Mesendoderm (in vitro differentiated cells): ENCODE data around the gene ITGB4.

Source experiments
- DNase-seq: peaks from one replicate; pipeline ENCODE4 v3.0.0; 2013
- H2AK5ac ChIP-seq: 2 replicates; pipeline ENCODE4 v1.6.1; 2013; ENCODE audit warnings: low read length, inconsistent platforms
- H2BK120ac ChIP-seq: 2 replicates; pipeline ENCODE4 v1.6.1; 2013; ENCODE audit warnings: low read depth, mild to moderate bottlenecking, low read length, moderate library complexity, mixed read lengths
- H2BK15ac ChIP-seq: replicated peaks from 2 replicates; pipeline ENCODE4 v1.6.1; 2013; ENCODE audit warnings: low read depth, mild to moderate bottlenecking, moderate library complexity
- H2BK5ac ChIP-seq: 2 replicates; pipeline ENCODE4 v1.6.1; 2013; ENCODE audit warnings: low read length, inconsistent platforms
- H3K18ac ChIP-seq: 2 replicates; pipeline ENCODE4 v1.6.1; 2013; ENCODE audit warnings: mild to moderate bottlenecking, low read length, mixed read lengths
- H3K23ac ChIP-seq: one replicate; pipeline ENCODE4 v1.6.1; 2013; ENCODE audit warnings: low read length
- H3K27ac ChIP-seq: 2 replicates; pipeline ENCODE4 v1.5.1; 2013; ENCODE audit warnings: low read depth, mild to moderate bottlenecking, inconsistent platforms, low read length, moderate library complexity
- H3K27me3 ChIP-seq: 2 replicates; pipeline ENCODE4 v1.6.1; 2013; ENCODE audit warnings: low read length, control low read depth, mild to moderate bottlenecking, inconsistent platforms; ENCODE audit not compliant: insufficient read depth, poor library complexity
- H3K36me3 ChIP-seq: 2 replicates; pipeline ENCODE4 v1.6.1; 2013; ENCODE audit warnings: low read length, inconsistent platforms; ENCODE audit not compliant: control insufficient read depth, insufficient read depth
- H3K4ac ChIP-seq: one replicate; pipeline ENCODE4 v1.6.1; 2013; ENCODE audit warnings: low read depth, mild to moderate bottlenecking, low read length, moderate library complexity
- H3K4me1 ChIP-seq: 2 replicates; pipeline ENCODE4 v1.6.1; 2013; ENCODE audit warnings: low read depth, low read length, inconsistent platforms; ENCODE audit not compliant: control insufficient read depth
- H3K4me2 ChIP-seq: 2 replicates; pipeline ENCODE4 v1.6.1; 2013; ENCODE audit warnings: low read length
- H3K4me3 ChIP-seq: 2 replicates; pipeline ENCODE4 v1.5.1; 2013; ENCODE audit warnings: mild to moderate bottlenecking, low read length
- H3K56ac ChIP-seq: one replicate; pipeline ENCODE4 v1.6.1; 2013; ENCODE audit warnings: low read length
- H3K79me1 ChIP-seq: 2 replicates; pipeline ENCODE4 v1.6.1; 2013; ENCODE audit warnings: low read length, inconsistent platforms
- H3K79me2 ChIP-seq: 2 replicates; pipeline ENCODE4 v1.6.1; 2013; ENCODE audit warnings: mild to moderate bottlenecking, low read length; ENCODE audit not compliant: control insufficient read depth, insufficient read depth
- H3K9ac ChIP-seq: 2 replicates; pipeline ENCODE4 v1.6.1; 2013; ENCODE audit warnings: low read length, inconsistent platforms
- H4K5ac ChIP-seq: one replicate; pipeline ENCODE4 v1.6.1; 2013; ENCODE audit warnings: low read length
- H4K8ac ChIP-seq: one replicate; pipeline ENCODE4 v1.6.1; 2013; ENCODE audit warnings: low read depth, mild to moderate bottlenecking, control low read depth, low read length, moderate library complexity
- WGBS: extraction: QIAGEN DNeasy Blood & Tissue Kit; methylation state at CpG from one replicate; pipeline ENCODE4 v1.1.7; 2013; ENCODE audit warnings: low lambda C conversion rate, missing lambda C conversion rate; ENCODE audit not compliant: insufficient coverage; ENCODE audit errors: extremely low coverage; 5-methylcytosine and 5-hydroxymethylcytosine counted together

The ITGB4 gene

DNA sequence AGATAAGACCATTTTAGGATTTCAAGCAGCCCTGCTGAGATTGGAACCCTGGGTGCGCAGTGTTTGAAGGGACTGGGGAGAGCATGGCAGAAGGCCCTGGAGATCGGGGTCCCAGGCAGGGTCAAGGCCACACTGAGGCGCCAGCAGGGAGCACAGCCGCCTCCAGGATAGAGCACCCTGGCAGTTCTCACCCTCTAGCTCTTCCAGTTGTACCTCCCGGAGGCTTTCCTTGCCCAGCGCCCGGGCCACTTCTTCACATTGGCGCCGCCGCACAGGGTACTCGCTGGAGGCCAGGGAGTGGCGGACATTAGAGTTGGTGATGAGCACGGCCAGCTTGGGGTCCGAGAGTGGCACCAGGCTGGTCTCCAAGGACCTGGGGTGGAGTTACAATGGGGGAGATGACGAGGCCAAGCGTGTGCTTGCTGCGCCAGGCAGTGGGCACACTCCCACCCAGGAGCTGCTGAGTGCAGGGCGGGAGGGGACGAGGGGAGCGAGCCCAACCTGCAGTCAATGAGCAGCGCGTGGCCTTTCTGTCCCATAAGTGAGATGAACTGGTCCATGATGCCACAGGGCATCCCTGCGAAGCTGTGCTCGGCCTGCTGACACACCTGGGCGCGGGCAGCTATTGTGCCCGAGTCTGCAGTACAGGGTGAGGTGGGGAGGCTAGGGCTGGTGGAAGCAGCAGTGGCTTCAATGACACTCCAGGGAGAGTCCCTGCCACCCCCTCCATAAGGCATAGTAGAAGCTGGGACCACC lies 41.4 kb downstream of the ITGB4 start:
- Histone ChIP-seq H2BK5ac (no peak overlapping the region), H3K4ac (no peak overlapping the region), H3K9ac (no peak overlapping the region), H4K8ac (no peak overlapping the region), H3K4me2 (no peak overlapping the region), H3K79me1 (no peaks in the 10 kb centered on the region), H2BK15ac (no peak overlapping the region), H3K18ac (no peak overlapping the region), H3K56ac (no peak overlapping the region), H3K27me3 (no peaks in the 10 kb centered on the region), H3K4me3 (no peak overlapping the region), H3K27ac (no peak overlapping the region), H3K23ac (no peak overlapping the region), H2AK5ac (no peak overlapping the region), H3K4me1 (peaks cover 7% of the 10 kb centered on the region), H2BK120ac (no peak overlapping the region), H3K36me3 (no peaks in the 10 kb centered on the region), H4K5ac (no peak overlapping the region), H3K79me2 (no peaks in the 10 kb centered on the region)
- no CpG with 5 or more reads among the region's 27 CpGs for WGBS
- DNase-seq = no peak

- Histone ChIP-seq H2AK5ac (no peak overlapping the region), H2BK15ac (no peak overlapping the region), H3K18ac (no peak overlapping the region), H3K4me2 (no peak overlapping the region), H3K27me3 (no peaks in the 10 kb centered on the region), H3K36me3 (no peaks in the 10 kb centered on the region), H3K4me3 (no peak overlapping the region), H3K4ac (no peak overlapping the region), H3K23ac (no peak overlapping the region), H3K27ac (no peak overlapping the region), H3K79me2 (no peaks in the 10 kb centered on the region), H3K56ac (no peak overlapping the region), H4K5ac (no peak overlapping the region), H3K79me1 (no peaks in the 10 kb centered on the region), H3K4me1 (peaks cover 7% of the 10 kb centered on the region), H4K8ac (no peak overlapping the region), H3K9ac (no peak overlapping the region), H2BK120ac (no peak overlapping the region), H2BK5ac (no peak overlapping the region)
- DNase-seq = no peak
- WGBS = no CpG with 5 or more reads among the region's 3 CpGs
Observed at GRCh38 chr17:75763269-75763607, 42.0 kb downstream of the ITGB4 start.

DNA sequence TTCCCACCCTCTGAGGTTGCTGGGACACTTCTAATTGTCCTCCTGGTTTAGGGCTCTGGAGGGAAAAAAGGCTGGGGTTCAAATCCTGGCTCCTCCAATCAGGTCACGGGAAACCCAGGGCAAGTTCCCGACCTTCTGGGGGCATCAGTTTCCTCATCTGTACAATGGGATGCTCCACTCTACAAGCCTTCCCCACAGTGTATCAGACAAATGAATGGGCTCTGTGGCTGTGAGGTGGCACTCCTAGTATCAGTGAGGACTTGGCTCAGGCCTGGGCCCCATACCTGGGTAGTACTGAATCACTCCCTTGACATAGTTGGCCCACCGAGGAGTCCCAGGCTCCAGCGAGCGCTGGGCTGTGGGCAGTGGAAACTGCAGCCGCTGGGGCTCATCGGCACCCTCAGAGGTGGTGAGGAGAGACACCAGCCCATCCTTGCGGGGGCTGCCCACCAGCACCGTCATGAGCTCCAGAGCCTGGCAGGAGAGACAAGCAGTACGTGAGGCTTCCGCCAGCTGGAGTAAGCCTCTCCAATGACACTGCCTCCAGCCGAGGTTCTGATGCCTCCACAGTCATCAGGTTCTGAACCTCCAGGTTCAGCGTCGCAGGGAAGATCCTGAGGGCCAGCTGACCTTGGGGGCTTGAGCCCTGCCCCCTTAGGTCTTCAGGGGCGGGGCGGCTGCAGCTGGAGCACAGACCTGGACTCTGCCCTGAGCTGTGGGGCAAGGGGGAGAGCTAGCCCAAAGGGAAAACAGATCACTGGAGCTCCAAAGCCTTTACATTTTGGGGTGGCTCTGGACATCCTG lies 42.6 kb downstream of the ITGB4 start:
- no peak for DNase-seq
- H3K27ac ChIP-seq = no peak overlapping the region
- H2BK15ac ChIP-seq = no peak overlapping the region
- no peaks in the 10 kb centered on the region for H3K79me2 ChIP-seq
- no peak overlapping the region for H2BK5ac ChIP-seq
- H3K18ac ChIP-seq = no peak overlapping the region
- H3K4ac ChIP-seq = no peak overlapping the region
- no peak overlapping the region for H3K4me3 ChIP-seq
- peak overlapping the region; percentile 81 for H3K4me2 ChIP-seq
- H4K5ac ChIP-seq = no peak overlapping the region
- no peaks in the 10 kb centered on the region for H3K27me3 ChIP-seq
- H3K36me3 ChIP-seq = no peaks in the 10 kb centered on the region
- peaks cover 7% of the 10 kb centered on the region for H3K4me1 ChIP-seq
- WGBS = no CpG with 5 or more reads among the region's 16 CpGs
- peak overlapping the region; percentile 48 for H3K23ac ChIP-seq
- no peak overlapping the region for H2AK5ac ChIP-seq
- H2BK120ac ChIP-seq = no peak overlapping the region
- H3K56ac ChIP-seq = peak overlapping the region; percentile 89
- H4K8ac ChIP-seq = no peak overlapping the region
- H3K9ac ChIP-seq = peak overlapping the region; percentile 78
- no peaks in the 10 kb centered on the region for H3K79me1 ChIP-seq

DNA sequence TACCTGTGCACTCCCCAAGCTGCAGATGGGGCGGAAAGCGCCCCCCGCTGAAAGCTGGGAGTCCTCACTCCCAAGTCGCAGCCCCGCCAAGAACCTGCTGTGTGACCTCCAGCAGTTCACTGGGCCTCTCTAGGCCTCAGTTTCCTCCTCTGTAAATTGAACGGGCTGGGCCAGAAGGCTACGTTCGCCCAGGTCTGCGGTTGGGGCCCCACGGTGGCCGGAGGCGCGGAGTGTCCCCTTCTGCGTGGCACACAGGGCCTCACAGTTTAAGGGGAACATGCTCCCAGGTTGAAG lies 43.1 kb downstream of the ITGB4 start:
- Histone ChIP-seq H3K4me1 (peaks cover 7% of the 10 kb centered on the region), H3K4me2 (peak overlapping the region; percentile 81), H3K27ac (no peak overlapping the region), H3K36me3 (no peaks in the 10 kb centered on the region), H3K56ac (peak overlapping the region; percentile 89), H3K79me1 (no peaks in the 10 kb centered on the region), H3K23ac (peak overlapping the region; percentile 48), H4K8ac (no peak overlapping the region), H3K9ac (peak overlapping the region; percentile 78), H3K18ac (no peak overlapping the region), H3K4me3 (peak overlapping the region; percentile 56), H3K27me3 (no peaks in the 10 kb centered on the region), H2BK15ac (no peak overlapping the region), H2BK120ac (no peak overlapping the region), H3K79me2 (no peaks in the 10 kb centered on the region), H2AK5ac (no peak overlapping the region), H4K5ac (no peak overlapping the region), H2BK5ac (no peak overlapping the region), H3K4ac (peak overlapping the region; percentile 17)
- no CpG with 5 or more reads among the region's 14 CpGs for WGBS
- no peak for DNase-seq

DNA sequence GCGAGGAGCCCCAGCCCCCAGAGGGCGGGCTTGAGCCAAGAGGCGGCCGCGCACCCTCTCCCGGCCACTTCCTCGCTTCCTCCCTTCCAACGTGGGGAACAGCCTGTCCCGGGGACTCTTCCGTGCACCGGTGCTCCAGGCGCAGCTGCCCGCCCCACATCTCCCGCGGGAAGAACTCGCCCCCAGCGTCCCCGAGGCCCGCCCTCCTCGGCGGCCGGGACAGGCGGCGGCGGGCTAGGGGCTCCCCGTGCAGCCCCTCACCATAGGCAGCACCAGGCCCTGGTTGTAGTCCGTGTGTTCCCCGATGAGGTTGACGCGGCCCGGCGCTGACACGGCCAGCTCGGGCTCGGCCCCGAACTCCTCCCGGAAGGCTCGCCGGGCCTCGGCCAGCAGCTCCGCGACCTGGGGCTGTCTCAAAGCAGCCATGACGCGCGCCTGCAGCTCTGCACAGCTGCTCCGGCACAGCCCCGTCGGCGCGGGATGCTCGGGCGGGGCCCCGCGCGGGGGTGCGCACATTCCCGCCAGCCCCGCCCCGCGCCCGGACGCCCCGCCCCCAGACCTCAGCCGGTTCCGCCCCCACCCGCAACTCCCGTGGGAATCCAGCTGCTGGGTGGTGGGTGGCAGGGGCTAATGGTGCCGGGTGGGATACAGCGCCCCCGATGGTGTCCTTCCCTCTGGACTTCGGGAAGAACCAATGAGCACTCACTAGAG lies 43.6 kb downstream of the ITGB4 start, which contains the start of gene GALK1:
TSS of gene GALK1 (minus strand) at position 482 of the 711 bp plus-strand sequence. CDS start at position 426, 56 bp downstream.
- peak within 1 kb of the TSS; percentile 89 for H3K56ac ChIP-seq
- peak; percentile 71 for DNase-seq
- peak within 1 kb of the TSS; percentile 35 for H3K18ac ChIP-seq
- H2BK5ac ChIP-seq = no peak within 1 kb of the TSS
- H4K8ac ChIP-seq = no peak within 1 kb of the TSS
- H3K79me1 ChIP-seq = no peaks in the 10 kb centered on the region
- no peaks in the 10 kb centered on the region for H3K36me3 ChIP-seq
- no peak within 1 kb of the TSS for H2AK5ac ChIP-seq
- H3K27me3 ChIP-seq = no peaks in the 10 kb centered on the region
- no peak within 1 kb of the TSS for H3K27ac ChIP-seq
- H3K23ac ChIP-seq = peak within 1 kb of the TSS; percentile 48
- H3K4me3 ChIP-seq = peak within 1 kb of the TSS; percentile 56
- no peak within 1 kb of the TSS for H4K5ac ChIP-seq
- no CpG with 5 or more reads among the region's 71 CpGs for whole genome bisulfite sequencing
- no peaks in the 10 kb centered on the region for H3K79me2 ChIP-seq
- peak within 1 kb of the TSS; percentile 25 for H3K4ac ChIP-seq
- H3K4me2 ChIP-seq = peak within 1 kb of the TSS; percentile 81
- peak within 1 kb of the TSS; percentile 78 for H3K9ac ChIP-seq
- H2BK120ac ChIP-seq = no peak within 1 kb of the TSS
- H2BK15ac ChIP-seq = no peak within 1 kb of the TSS
- peaks cover 7% of the 10 kb centered on the region for H3K4me1 ChIP-seq
